Measurements from ENCODE around the gene PREX1.
A peak's percentile ranks its signal among the peaks of the same experiment; 100 is the strongest.

Gene PREX1

DNA sequence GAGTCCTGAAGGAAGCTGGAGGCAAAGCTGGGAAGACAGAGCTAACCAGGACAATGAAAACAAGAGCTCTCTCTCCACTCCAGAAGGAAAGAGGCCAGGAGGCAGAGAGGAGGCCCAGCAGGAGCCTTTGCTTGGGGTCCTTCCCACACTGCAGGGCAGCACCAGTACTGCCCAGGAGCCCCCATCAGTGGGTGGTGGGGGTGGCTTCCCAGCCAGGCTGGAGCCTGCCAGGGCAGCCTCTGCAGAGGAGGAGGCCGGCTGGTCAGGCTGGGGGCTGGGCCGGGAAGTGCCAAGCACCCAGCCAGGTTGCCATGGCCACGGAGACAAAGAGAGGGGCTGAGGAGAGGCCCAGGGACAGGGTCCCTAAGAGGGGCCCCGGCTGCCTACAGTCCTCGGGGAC, 33.4 kb downstream of the PREX1 start:
- no peak overlapping the region for H3K4me3 ChIP-seq (replicated peaks; ENCODE audit: low read depth, low read length)
- DNase-seq (ENCODE audit: low read depth) = no peak
- TF ChIP-seq, protein P1, sequence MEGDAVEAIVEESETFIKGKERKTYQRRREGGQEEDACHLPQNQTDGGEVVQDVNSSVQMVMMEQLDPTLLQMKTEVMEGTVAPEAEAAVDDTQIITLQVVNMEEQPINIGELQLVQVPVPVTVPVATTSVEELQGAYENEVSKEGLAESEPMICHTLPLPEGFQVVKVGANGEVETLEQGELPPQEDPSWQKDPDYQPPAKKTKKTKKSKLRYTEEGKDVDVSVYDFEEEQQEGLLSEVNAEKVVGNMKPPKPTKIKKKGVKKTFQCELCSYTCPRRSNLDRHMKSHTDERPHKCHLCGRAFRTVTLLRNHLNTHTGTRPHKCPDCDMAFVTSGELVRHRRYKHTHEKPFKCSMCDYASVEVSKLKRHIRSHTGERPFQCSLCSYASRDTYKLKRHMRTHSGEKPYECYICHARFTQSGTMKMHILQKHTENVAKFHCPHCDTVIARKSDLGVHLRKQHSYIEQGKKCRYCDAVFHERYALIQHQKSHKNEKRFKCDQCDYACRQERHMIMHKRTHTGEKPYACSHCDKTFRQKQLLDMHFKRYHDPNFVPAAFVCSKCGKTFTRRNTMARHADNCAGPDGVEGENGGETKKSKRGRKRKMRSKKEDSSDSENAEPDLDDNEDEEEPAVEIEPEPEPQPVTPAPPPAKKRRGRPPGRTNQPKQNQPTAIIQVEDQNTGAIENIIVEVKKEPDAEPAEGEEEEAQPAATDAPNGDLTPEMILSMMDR (IDR thresholded peaks at IDR 0.05; ENCODE audit: low read length, missing control alignments) = no peak

DNA sequence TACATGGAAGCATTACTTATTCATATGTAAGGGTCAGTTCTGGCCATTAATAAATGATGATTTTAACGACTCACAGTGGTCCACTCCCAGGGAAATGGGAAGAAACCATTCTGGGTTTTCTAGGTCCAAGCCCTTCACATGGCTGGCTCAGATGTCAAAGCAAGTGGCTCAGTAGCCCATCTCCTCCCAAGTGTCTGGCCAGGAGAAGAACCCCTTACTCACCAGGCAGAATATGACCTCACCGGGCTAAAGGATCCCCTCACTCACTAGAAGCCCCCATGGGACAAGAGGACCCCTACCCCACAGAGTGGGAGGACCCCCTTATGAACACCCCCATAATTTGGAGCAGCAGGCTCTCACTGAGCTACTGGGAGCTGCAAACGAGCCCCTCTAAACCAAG, 34.0 kb downstream of the PREX1 start:
- no peak overlapping the region for H3K4me3 ChIP-seq (replicated peaks; ENCODE audit: low read depth, low read length)
- DNase-seq (ENCODE audit: low read depth) = no peak
- TF ChIP-seq, protein P1 (IDR thresholded peaks at IDR 0.05; ENCODE audit: low read length, missing control alignments) = no peak

DNA sequence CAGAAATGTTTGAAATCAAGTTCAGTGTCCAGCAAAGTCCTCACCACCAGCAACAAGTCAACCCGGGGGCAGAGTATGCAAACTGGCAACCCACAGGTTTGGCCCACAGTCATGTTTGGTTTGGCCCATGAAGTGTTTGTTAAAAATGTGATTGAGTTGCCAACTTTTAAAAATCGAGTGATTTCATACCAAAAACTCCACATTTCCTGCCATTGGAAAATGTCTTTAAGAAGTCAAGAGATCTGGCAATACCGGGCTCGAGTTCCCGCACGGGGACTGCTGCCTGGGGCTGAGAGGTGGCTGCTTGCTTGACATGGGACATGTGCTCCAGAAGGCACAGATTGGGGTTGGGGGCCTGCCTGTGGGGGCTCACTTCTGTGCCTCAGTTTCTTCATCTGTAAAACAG, 36.1 kb downstream of the PREX1 start:
- TF ChIP-seq, protein P1 (IDR thresholded peaks at IDR 0.05; ENCODE audit: low read length, missing control alignments) = no peak
- DNase-seq (ENCODE audit: low read depth) = peak; percentile 79
- H3K4me3 ChIP-seq (replicated peaks; ENCODE audit: low read depth, low read length) = no peak overlapping the region

DNA sequence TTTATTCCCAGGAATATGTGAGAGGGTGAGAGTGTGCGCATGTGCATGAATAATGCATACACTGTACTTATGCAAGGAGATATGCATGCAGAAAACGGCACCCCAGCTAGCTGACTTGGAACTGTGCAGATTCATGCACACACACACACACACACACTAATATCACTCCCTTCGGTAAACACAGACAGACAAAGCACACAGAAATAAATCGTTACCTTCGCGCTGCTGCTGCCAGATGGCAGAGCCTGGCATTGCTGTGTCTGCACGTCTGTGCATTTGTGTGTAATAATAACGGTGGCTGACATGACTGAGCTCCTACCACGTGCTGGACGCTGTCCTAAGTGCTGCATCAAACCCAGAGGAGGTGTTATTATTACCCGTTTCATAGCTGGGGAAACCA, 36.8 kb downstream of the PREX1 start:
- H3K4me3 ChIP-seq (replicated peaks; ENCODE audit: low read depth, low read length) = no peak overlapping the region
- TF ChIP-seq, protein P1 (IDR thresholded peaks at IDR 0.05; ENCODE audit: low read length, missing control alignments) = no peak
- no peak for DNase-seq (ENCODE audit: low read depth)

DNA sequence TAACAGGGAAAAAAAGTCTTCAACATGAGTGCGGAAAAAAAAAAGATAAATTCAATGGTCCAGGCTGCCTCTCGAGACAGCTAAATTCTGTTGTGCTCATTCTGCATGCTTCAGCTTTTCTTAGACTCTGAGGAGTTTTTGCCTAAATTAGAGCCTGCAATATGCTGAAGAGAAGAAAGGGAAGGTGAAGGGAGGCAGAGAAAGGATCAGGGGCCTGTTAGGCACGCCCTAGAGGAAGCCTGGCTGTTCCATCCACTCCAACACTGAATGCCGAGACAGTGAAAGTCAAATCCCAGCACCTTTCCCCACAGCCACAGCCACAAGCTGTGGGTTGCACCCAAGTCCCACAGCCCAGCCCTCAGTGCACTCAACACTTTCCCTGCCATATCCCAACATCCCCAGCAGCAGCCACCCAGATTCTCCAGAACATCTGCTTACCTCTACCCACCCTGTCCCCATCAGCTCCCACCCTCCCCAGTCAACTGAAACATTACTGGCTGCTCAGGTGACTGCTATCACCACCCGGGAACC, 37.3 kb downstream of the PREX1 start:
- TF ChIP-seq, protein P1 (IDR thresholded peaks at IDR 0.05; ENCODE audit: low read length, missing control alignments) = no peak
- H3K4me3 ChIP-seq (replicated peaks; ENCODE audit: low read depth, low read length) = no peak overlapping the region
- DNase-seq (ENCODE audit: low read depth) = no peak

DNA sequence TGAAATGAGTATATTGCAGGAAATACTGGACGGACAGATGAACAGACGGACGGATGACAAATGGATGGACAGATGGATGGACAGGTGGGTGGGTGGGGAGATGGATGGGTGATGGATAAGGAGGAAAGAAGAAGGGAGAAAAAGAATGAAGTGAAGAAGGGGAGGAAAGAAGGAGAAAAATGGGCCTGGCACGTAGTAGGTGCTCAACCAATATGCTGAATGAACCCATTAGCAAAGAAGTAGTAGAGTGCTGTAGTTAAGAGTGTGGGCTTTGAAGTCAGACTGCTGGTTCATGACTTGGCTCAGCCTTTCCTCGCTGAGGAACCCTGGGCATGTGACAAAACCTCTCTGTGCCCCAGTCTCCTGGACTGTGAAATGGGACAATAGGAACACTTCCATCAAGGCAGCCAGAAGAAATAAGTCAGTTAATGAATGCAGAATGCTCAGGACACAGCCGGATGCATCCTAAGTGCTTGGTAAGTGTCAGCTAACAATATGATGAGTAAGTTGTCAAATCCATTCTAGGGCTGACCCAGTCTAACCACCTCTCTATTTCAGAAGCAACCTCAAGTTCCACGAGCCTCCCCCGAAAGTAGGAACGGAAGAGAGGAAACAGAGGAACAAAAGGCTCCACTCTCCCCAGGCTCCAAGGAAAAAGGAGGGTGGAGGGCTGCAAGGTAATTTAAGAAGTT, 37.9 kb downstream of the PREX1 start:
- TF ChIP-seq, protein P1 (IDR thresholded peaks at IDR 0.05; ENCODE audit: low read length, missing control alignments) = no peak

DNA sequence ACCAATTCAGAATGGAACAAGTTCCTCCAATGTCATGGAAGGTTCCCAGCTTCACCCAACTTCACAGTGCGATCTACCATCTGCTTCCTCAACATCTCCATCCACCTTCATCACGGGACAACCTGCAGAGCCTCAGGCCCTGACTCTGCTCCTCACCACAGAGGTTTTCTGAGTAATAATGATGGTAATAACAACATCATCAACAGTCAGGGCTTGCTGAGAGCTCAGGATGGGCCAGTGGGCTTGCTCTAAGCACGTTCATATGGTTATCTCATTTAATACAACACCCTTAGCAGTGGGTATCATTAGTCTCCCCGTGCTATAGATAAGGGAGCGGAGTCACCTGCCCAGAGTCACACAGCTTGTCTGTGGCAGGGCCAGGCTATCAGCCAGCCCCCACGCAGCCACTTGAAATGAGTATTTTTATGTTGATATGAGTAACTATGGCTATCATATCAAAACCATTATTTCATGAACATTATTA, 38.6 kb downstream of the PREX1 start:
- H3K4me3 ChIP-seq (replicated peaks; ENCODE audit: low read depth, low read length) = no peak overlapping the region
- TF ChIP-seq, protein P1 (IDR thresholded peaks at IDR 0.05; ENCODE audit: low read length, missing control alignments) = no peak
- DNase-seq (ENCODE audit: low read depth) = no peak

More for the DNA sequence above, 37.9 kb downstream of the PREX1 start:
- no peak overlapping the region for H3K4me3 ChIP-seq (replicated peaks; ENCODE audit: low read depth, low read length)
- DNase-seq (ENCODE audit: low read depth) = no peak
